T follicular helper cell (primary cell): ENCODE data around the gene LRRTM4.

ENCODE experiments used
- DNase-seq: peaks from one replicate; pipeline ENCODE4 v3.0.0-alpha.2; 2020; ENCODE audit warnings: low read depth

LRRTM4 gene

DNA sequence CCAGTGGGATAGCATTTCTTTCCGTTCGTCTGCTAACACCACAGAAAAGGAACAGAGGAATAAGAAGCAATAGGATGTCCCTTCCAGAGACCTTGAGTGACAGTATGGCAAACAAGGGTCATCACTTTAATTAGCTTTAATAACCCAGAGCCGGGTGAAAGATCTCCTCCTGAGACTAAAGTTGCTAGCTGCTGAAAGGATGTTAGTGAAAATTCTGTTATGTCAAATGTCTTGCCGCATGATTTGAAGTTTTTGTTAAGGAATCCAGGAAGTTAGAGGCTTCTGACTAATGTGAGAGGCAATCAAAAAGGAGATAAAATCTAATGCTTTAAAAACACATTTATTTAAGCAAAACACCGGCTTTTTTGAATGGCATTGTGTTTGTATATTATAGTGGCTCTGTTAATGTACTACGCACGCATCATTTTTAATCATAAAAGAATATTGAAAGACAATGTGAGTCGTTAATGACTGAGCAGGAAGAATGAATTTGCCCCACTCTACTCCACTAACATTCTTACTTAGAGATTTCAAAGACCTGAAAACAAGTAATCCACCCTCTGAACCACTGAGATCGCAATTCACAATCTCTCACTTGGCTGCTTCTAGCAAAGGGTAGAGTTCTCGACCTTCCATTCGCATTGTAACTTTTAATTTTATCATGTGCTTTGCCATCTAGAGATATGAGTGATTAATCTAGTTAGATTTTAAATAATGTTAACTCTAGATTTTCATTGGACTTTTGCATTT lies 536.6 kb downstream of the LRRTM4 start:
- no peak for DNase-seq

GRCh38 chr2:76984359-76984758 lies 537.8 kb downstream of the LRRTM4 start:
- DNase-seq = no peak

GRCh38 chr2:76980067-76980787 lies 541.9 kb downstream of the LRRTM4 start:
- no peak for DNase-seq

DNA sequence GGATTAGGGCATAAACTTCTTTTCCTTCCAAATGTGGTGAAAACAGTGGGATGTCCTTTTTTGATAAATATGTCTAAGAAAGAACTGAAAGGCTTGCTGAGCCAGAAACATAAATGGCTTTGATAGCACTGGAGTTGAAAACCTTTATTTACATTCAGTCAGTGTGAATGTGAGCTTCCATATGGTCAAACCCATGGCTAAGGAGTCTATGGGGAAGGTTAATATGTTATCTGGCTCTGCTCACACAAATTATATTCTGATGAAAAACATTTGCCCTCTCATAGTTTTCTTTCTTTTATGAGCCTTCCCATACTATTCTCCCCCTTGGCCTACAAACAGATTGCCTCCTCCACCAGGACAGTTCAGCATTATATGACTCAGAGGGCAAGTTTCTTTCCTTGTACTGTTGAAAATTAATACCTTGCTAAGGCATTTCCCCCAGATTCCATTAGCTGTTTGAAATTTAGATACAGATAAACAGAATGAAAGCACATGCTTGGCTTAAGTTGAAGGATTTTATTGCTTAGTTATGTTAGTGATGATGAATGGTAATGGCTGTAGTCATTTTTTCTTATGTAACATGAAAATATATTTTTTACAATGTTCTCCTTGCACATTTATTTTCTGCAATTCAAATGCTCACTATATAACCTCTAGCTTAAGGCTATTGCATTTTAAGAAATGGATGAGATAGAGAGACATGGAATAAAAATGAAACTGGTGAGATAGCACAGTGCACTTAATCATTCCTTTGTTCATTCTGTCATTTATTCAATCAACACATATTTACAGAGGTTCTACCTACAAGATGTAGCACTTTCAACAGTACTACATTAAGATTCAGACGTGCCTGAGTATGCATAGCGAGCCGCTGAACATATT lies 544.1 kb downstream of the LRRTM4 start:
- no peak for DNase-seq

DNA sequence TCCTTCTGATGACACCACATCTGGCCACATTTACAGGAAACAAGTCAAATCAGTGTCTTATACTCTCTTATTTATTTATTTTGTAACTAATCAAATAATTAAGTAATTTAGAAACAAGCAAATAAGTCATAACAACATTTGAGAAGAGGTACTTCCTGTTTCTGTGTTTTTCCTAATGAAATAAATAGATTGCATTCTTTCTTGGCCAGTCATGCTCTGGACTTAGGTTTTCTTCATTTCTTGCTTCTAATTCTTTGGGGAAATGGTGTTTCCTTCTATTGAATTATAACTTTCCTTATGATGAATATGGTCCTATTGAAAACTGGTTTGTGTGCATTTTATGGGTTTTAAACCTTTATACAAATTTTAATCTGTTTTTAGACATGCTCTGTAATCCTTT lies 546.4 kb downstream of the LRRTM4 start:
- DNase-seq = no peak

DNA sequence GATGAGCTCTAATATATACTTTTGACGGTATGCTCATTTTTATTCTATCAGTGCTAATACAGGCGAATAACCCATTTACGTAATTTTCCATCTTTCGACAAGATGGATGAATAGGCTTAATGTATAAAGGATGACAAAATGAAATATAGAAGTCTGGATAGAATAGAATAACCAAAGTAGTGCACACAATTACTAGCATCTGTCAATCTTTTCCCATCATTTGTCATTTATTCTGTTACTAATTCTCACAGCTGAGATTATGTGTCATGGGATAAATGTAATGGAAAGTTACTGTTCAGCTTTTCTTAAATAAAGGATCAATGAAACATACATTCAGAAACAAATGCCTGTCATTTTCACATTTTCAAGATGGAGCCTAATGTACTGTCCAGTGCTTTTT lies 548.6 kb downstream of the LRRTM4 start:
- DNase-seq = no peak

DNA sequence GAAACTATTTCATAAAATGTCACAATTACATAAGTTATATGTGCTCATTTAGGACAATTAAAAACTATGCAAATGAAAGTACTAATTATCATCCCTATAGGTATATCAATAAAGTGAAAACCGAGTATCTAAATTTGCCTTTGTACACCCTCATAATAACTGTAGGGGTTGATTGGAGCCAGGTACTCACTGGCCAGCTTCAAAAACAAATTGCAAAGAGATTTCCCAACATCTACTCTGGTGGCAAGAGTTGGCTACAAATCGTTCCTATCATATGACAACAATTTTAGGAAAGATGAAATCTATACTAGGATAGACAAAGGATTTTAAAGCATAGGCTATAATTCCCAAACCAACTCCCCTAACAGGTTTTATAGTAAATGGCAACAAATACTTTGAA lies 556.4 kb downstream of the LRRTM4 start:
- DNase-seq = no peak

GRCh38 chr2:76958749-76959148 lies 563.4 kb downstream of the LRRTM4 start:
- no peak for DNase-seq

DNA sequence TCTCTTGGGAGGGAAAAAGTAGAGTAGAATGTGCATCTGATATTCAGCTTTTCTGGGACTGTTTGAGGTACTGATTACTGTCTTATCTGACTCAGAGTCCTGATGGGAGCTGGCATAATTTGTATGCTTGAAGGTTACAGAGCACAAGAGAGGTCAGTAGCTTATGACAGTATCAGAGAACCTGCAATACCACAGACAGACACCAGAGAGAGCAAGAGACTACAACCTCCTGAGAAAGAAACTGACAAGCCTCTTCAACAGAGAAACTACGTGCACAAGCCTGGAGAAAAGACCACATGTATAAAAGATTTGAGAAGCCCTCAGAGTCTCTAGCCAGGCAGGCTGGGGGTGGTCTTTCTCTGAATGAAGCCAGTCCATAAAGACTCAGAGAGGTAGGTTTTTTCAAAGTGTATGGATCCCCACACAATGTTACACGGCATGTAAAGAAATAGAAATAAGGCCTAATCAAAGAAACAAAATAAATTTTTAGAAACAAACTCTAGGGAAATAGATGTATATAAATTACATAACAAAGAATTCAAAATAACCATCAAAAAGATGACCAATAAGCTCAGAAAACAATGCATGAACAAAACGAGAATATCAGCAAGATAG lies 568.3 kb downstream of the LRRTM4 start:
- no peak for DNase-seq

DNA sequence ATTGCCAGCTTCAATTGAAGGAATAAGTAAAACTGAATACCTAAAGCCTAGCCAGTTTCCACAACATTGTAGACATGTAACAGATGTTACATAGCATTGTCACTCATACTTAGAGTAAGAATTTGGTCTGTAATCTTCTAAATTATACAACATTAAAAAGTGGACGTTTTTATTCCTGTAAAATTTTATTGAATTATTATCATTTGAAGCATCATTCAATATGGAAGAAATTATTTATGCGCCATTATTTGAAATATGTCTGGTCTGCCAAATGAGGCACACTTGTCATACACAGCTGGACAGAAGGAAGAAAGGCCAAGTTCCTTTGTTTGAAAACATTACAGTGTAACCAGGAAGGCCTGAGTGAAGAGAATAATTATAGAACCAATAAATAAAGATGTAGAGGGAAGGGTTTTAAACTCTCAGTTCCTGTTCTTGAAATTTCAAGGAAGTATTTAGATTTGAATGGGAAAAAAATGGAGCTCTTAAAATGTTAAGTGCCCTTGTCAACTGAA lies 575.5 kb downstream of the LRRTM4 start:
- no peak for DNase-seq

DNA sequence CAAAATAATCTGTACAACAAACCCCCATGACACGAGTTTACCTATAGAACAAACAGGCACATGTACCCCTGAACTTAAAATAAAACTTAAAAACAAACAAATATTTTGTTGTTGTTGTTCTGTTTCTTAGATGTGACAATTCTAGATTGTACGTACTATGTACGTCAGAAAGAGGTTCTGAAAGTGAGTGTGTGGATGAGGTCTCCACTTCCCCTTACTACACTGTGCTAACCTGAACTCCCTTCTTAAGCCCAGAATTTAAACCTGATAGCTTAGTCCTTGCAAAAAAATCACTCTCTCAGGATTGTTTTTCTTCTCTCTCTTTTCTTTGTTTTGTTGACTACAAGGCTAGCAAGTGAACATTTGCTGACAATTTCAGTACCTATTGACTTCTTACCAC lies 581.6 kb downstream of the LRRTM4 start:
- DNase-seq = no peak

- no peak for DNase-seq
Measured at GRCh38 chr2:76938153-76938552, 584.0 kb downstream of the LRRTM4 start.

GRCh38 chr2:76932550-76932949 lies 589.6 kb downstream of the LRRTM4 start:
- no peak for DNase-seq

- no peak for DNase-seq
Measured at GRCh38 chr2:76930056-76930744, 592.0 kb downstream of the LRRTM4 start.

GRCh38 chr2:76928026-76928425 lies 594.1 kb downstream of the LRRTM4 start:
- DNase-seq = no peak

GRCh38 chr2:76921006-76921405 lies 601.2 kb downstream of the LRRTM4 start:
- no peak for DNase-seq

DNA sequence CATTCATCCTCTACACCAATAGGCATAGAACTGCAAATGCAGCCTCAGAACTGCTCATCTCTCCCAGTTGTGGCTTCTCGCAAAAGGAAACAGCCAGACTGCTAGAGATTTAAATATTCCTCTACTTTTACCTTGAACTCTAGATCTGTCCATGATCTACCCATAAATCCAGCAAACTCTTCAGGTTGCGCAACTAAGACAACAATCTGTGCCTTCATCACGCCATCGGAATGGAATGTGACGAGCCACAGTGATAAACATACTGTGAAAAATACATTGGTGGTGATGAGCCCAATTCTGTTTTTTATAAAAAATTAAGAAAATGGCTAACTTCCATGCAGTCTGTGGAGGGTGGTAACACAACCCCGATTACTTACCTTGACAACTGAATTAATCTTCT lies 626.7 kb downstream of the LRRTM4 start:
- DNase-seq = no peak

DNA sequence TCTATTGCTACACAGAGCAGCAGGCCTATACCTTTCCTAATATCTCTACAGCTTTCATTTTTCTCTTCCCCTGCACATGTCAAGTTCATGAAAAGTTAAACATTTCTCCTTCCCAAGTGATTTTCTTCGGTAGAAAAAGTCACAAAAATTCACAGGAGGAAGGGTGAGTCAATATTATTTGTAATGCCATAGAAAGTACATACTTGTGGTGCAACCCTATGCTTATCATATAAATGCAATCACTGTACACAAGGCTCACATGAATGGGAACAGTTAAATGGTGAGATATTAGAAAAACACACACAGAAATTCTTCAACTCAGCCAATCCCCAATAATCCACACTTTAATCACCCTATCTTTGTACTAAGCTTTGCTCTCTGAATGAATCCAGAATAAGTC lies 651.6 kb downstream of the LRRTM4 start:
- DNase-seq = no peak

GRCh38 chr2:76870011-76870410 lies 652.2 kb downstream of the LRRTM4 start:
- DNase-seq = no peak

DNA sequence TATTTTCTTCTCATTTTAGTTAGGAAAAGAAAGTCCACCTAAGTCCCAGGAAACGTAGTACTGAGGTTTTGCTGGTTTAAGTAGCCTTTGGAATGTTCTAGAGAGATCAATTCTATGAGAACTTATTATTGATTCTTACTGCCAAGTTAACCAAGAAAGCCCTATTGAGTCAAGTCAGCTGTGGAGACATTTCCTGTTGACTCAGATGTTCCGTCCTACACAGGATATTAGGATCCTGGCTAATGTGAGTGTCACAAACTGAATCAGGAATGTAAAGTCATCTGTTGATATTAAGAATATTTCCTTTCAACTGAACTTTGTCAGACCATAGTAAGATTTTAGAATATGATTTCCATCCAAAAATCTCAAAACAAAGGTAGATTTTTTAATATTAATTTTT lies 654.3 kb downstream of the LRRTM4 start:
- no peak for DNase-seq

GRCh38 chr2:76866464-76866863 lies 655.7 kb downstream of the LRRTM4 start:
- DNase-seq = no peak
